HG03575 (cell line): ENCODE measurements around the gene NAT9.
A peak's percentile ranks its signal among the peaks of the same experiment; 100 is the strongest.

Experiments used
- ATAC-seq: cut with Tn5 transposase; IDR thresholded peaks from one replicate; pipeline ENCODE4 v1.9.1; 2021; ENCODE audit not compliant: unreplicated experiment, insufficient number of reproducible peaks, low FRiP score; ENCODE audit errors: extremely low read depth

Gene NAT9

GRCh38 chr17:74784125-74784810 is 8.1 kb upstream of the NAT9 start:
- ATAC-seq: no peak

DNA sequence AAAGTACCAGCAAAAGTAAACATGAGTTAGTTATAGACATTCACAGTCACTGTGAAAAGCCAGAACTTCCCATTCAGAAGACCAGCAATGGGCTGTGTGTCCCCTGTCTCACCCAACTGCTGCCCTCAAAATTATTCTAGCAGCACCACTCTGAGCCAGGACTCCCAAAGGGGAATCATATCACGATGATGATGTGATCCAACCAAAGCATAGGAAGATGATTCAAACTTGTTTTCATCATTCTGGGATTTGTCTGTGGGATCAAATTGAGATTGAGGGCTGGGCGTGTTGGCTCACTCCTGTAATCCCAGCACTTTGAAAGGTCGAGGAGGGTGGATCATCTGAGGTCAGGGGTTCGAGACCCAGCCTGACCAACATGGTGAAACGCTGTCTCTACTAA is 6.4 kb upstream of the NAT9 start:
- ATAC-seq: no peak

- no peak for ATAC-seq
These were observed 4.5 kb upstream of the NAT9 start for GRCh38 chr17:74780443-74781238.

GRCh38 chr17:74779948-74780400 is 3.8 kb upstream of the NAT9 start:
- ATAC-seq: peak; percentile 39

DNA sequence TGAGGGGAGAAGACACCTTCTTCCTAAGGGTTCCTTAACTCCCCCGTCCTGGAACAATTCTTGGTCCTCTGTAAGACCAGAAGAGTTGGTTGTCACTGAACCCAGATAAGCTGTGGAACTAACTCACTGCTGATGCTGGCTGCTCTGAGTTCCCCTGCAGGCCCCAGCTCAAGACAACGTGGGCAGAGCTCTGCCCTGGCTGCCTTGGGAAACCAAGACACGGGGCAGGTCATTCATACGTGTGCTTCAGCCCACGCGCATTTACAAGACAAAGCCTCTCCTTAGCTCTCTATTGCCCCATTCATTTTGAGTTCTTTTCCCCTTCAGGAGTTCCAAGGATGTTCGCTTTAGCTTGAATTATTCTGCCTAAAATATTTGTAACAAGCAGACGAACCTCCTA is 3.4 kb upstream of the NAT9 start:
- no peak for ATAC-seq

DNA sequence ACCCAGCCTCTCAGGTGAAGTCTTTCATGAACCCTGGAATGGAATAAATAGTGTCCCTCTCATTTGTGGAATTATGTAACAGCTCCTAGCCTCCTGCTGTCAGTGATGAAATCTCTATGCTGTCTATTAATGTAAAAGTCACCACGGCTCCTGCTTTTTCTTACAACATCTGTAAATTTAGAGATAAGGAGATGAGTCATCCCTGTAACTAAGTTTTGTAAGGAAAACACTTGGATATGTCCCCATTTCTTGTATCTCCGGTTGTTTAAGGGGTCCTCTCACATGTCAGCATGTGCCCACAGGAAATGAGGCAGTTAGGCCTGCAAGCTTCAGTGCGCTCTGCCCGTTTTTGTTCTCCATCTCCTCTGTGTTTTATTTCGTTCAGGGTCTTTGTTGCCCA is 2.8 kb upstream of the NAT9 start:
- ATAC-seq: no peak

- no peak for ATAC-seq
These were observed 1.9 kb upstream of the NAT9 start for GRCh38 chr17:74777901-74778515.

DNA sequence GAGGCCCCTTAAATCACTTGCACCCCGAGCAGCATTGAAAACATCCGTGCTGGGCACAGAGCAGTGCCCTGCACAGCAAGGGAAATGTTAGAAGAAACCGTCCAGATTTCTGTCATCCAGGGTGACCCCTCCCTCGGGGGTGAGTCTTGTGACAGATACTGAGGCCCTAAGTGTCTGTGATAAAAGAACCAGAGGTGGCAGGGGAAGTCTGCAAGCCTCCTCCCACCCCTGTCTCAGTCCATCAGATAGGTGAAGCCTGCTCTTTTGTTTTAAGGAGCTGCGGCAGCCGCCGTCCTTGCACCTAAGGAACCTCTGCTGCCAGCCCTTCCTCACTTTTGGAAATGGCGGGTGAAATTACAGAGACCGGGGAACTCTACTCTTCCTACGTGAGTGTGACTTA is 845 bp upstream of the NAT9 start:
- ATAC-seq: no peak

- ATAC-seq: no peak
These were observed 619 bp downstream of the NAT9 start for GRCh38 chr17:74775409-74776043.

DNA sequence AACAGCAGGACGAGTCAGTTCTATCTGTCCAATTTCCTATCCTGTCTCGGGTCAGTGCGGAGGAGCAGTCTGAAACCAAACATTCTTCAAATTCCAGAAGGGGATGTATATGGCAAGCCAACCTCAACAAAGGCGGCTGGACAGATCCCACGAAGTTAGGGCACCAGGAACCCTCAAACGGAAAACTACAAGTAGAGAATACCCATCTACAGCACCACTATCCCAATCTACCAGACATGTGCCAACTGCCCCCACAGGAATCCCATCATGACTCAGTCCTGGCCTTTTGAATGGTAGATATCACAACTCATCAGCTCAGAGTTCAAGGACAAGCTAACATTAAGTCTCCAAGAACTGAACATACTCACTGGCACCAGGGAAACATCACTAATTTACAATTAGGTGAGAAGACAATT is 2.3 kb downstream of the NAT9 start:
- no peak for ATAC-seq

GRCh38 chr17:74773414-74773813 is 2.7 kb downstream of the NAT9 start:
- no peak for ATAC-seq

GRCh38 chr17:74772053-74772452 is 4.1 kb downstream of the NAT9 start:
- ATAC-seq: no peak

GRCh38 chr17:74771319-74771914 is 4.7 kb downstream of the NAT9 start:
- no peak for ATAC-seq

DNA sequence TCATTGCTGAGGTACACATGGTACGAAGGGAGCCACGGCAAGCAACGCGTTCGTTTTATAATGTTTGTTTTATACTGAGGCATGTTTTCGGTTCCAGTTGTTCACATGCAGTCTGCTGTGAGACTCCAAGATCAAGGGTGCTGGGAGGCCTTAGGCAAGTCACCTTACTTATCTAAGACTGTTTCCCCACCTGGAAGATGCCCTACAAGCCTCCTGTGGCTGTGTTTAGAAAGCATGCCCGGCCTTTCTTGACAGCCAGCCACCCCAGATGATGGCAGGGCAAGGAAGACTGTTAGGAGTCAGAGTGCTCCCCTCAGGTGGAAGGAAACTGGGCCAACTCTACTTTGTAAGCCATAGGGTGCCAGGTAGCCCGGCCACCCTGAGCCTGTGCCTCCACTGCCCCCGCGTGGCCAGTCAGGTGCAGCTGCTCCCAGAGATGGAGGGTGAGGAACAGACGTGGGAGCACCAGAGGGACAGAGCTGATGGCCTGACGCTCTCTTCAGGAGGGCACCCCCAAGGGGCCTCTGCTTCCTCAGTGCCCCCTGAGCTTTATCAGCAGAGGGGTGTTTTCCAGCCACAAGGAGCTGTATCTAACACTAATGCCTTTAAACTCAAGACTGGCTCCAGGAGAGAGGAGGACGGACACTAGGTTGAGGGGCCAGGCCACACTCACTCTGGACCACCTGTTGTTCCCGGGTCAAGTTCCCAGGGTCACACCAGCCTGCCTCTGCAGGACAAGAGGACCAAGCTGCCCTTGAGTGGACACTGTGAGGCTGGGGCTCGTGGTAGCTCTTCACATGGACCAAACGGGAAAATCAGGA is 5.4 kb downstream of the NAT9 start:
- ATAC-seq: no peak

DNA sequence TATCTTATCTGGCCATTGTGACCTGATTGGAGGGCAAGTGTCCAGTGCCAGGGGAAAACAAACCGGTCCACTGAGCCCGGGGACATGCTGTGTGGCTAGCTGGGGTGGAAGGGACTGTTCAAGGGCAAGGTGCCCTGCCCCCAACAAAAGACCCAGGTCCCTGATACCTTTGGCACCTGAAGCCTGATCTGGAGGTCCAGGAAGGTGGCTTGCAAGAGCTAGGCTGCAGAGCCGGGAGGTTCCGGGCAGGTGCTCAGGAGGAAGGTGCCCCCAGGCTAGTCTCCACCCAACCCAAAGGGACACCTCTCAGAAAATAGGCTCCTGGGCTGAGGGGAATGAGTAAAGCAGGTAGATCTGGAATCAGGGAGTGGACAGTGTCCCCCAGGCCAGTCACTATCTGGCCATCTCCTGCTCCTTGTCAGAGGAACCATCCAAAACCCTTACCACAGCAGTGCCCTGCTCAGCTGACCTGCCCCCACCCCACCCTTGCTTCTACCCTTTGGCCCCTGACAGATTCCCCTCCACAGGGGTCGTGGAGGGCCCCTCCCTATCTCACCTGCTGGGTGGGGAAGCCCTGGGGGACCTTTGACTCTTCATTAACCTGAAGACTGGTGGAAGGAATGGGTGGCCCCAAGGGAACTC is 6.2 kb downstream of the NAT9 start:
- no peak for ATAC-seq

DNA sequence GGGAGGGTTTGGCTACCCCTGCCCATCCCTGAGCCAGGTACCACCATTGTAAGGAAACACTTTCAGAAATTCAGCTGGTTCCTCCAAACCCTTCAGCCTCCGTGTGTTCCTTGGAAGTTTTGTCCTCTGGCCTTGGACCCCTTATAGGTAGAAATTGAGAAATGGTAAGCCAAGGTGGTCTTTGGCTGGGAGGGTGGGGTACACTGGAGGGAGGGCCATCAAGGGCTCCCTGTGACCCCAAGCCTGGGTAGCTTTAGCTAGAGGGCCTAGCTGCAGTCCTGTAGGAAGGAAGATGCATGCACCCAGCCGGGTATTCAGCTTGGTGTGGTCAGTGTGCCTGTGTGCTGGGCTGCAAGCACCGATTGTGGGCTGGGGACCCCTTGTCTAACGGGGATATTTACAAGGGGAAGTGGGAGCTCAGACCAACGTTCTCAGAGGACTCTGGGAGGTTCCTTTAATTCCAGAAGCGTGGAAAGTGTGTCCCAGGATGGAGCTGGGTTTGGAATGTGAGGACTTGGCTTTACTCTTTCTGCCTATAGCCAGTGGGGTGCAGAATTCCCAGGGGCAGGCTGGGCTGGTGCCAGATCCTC is 6.8 kb downstream of the NAT9 start:
- ATAC-seq: no peak

- ATAC-seq: no peak
These were observed 7.4 kb downstream of the NAT9 start for GRCh38 chr17:74768763-74769114.
